Measurements from ENCODE around the gene TSHZ1.
A peak's percentile ranks its signal among the peaks of the same experiment; 100 is the strongest.
"Not testable (repeated sequence)": the region's sequence is repeated elsewhere in the genome, so short reads cannot be mapped to it uniquely, and the experiment has no call there.

TSHZ1 gene

GRCh38 chr18:75183973-75184493 lies 26.6 kb upstream of the TSHZ1 start:
- DNase-seq (ENCODE audit: low spot score) = peak; percentile 34

GRCh38 chr18:75185460-75185859 lies 25.1 kb upstream of the TSHZ1 start:
- no peak for DNase-seq (ENCODE audit: low spot score)

GRCh38 chr18:75187702-75188101 lies 22.9 kb upstream of the TSHZ1 start:
- DNase-seq (ENCODE audit: low spot score) = not testable (repeated sequence)

- no peak for DNase-seq (ENCODE audit: low spot score)
Measured at GRCh38 chr18:75189696-75190095, 20.9 kb upstream of the TSHZ1 start.

- no peak for DNase-seq (ENCODE audit: low spot score)
Measured at GRCh38 chr18:75192899-75193298, 17.7 kb upstream of the TSHZ1 start.

GRCh38 chr18:75198036-75198435 lies 12.6 kb upstream of the TSHZ1 start:
- DNase-seq (ENCODE audit: low spot score) = no peak

- no peak for DNase-seq (ENCODE audit: low spot score)
Measured at GRCh38 chr18:75199327-75199726, 11.3 kb upstream of the TSHZ1 start.

GRCh38 chr18:75200071-75200470 lies 10.5 kb upstream of the TSHZ1 start:
- no peak for DNase-seq (ENCODE audit: low spot score)

- no peak for DNase-seq (ENCODE audit: low spot score)
Measured at GRCh38 chr18:75200605-75201280, 9.9 kb upstream of the TSHZ1 start.

- peak; percentile 63 for DNase-seq (ENCODE audit: low spot score)
Measured at GRCh38 chr18:75201282-75202270, 9.0 kb upstream of the TSHZ1 start.

- DNase-seq (ENCODE audit: low spot score) = no peak
Measured at GRCh38 chr18:75202696-75203365, 7.8 kb upstream of the TSHZ1 start.

- peak; percentile 42 for DNase-seq (ENCODE audit: low spot score)
Measured at GRCh38 chr18:75203416-75204268, 7.0 kb upstream of the TSHZ1 start.

- DNase-seq (ENCODE audit: low spot score) = no peak
Measured at GRCh38 chr18:75204269-75204731, 6.3 kb upstream of the TSHZ1 start.

- DNase-seq (ENCODE audit: low spot score) = no peak
Measured at GRCh38 chr18:75204732-75205513, 5.7 kb upstream of the TSHZ1 start.

GRCh38 chr18:75205514-75206132 lies 5.0 kb upstream of the TSHZ1 start:
- peak; percentile 27 for DNase-seq (ENCODE audit: low spot score)

- DNase-seq (ENCODE audit: low spot score) = no peak
Measured at GRCh38 chr18:75206452-75207309, 3.9 kb upstream of the TSHZ1 start.

- peak; percentile 28 for DNase-seq (ENCODE audit: low spot score)
Measured at GRCh38 chr18:75207310-75208154, 3.1 kb upstream of the TSHZ1 start.
